MG63 (cell line): ENCODE measurements around the gene FKBP14. TPM values are rescaled to one million over a fixed set of nuclear protein-coding genes. Genes with fewer than 3 reads are reported as not detected.
A peak's percentile ranks its signal among the peaks of the same experiment; 100 is the strongest.

Experiments used
- DNase-seq: peaks from one replicate; pipeline ENCODE4 v3.0.0-alpha.2; 2020
- H3K27me3 ChIP-seq: fragments of 250-450 bp; sonication (Bioruptor Pico); 2 replicates; pipeline ENCODE4 v1.5.1; 2020; ENCODE audit warnings: mild to moderate bottlenecking, moderate library complexity
- H3K36me3 ChIP-seq: fragments of 250-450 bp; sonication (Bioruptor Pico); 2 replicates; pipeline ENCODE4 v1.5.1; 2020; ENCODE audit warnings: mild to moderate bottlenecking, moderate library complexity
- H3K4me3 ChIP-seq: fragments of 250-450 bp; sonication (Bioruptor Pico); 2 replicates; pipeline ENCODE4 v1.5.1; 2020; ENCODE audit warnings: mild to moderate bottlenecking, moderate library complexity
- H3K9me3 ChIP-seq: fragments of 250-450 bp; sonication (Bioruptor Pico); 2 replicates; pipeline ENCODE4 v1.5.1; 2020; ENCODE audit warnings: mild to moderate bottlenecking, moderate library complexity
- total RNA-seq: library from RNA; depleted of rRNA; stranded (reverse); fragments of >200 nt; shearing (Covaris generic); gene quantifications from 2 replicates; pipeline ENCODE4 v1.2.3, GENCODE V29; 2014; ENCODE audit warnings: low replicate concordance

Gene FKBP14
- total RNA-seq, 1 experiment from 2014 or later = 8.1 TPM

- DNase-seq = no peak
- no peaks in the 10 kb centered on the region for H3K27me3 ChIP-seq
These were observed 15.2 kb upstream of the FKBP14 start for GRCh38 chr7:30041526-30042269.

GRCh38 chr7:30040938-30041337, 14.4 kb upstream of the FKBP14 start:
- H3K36me3 ChIP-seq = no peaks in the 10 kb centered on the region
- no peak overlapping the region for H3K4me3 ChIP-seq
- no peaks in the 10 kb centered on the region for H3K27me3 ChIP-seq
- H3K9me3 ChIP-seq = no peaks in the 10 kb centered on the region
- DNase-seq = no peak

More at GRCh38 chr7:30041526-30042269, 15.2 kb upstream of the FKBP14 start:
- no peaks in the 10 kb centered on the region for H3K9me3 ChIP-seq
- no peak overlapping the region for H3K4me3 ChIP-seq
- H3K36me3 ChIP-seq = no peaks in the 10 kb centered on the region

- no peaks in the 10 kb centered on the region for H3K36me3 ChIP-seq
- H3K4me3 ChIP-seq = no peak overlapping the region
- no peaks in the 10 kb centered on the region for H3K9me3 ChIP-seq
- DNase-seq = no peak
- no peaks in the 10 kb centered on the region for H3K27me3 ChIP-seq
These were observed 11.9 kb upstream of the FKBP14 start for GRCh38 chr7:30038196-30038980.

GRCh38 chr7:30036220-30036619, 9.7 kb upstream of the FKBP14 start:
- Histone ChIP-seq H3K9me3 (no peaks in the 10 kb centered on the region), H3K36me3 (no peaks in the 10 kb centered on the region), H3K27me3 (no peaks in the 10 kb centered on the region), H3K4me3 (no peak overlapping the region)
- no peak for DNase-seq

GRCh38 chr7:30034501-30034900, 8.0 kb upstream of the FKBP14 start:
- H3K27me3 ChIP-seq = no peaks in the 10 kb centered on the region

GRCh38 chr7:30032310-30033125, 6.0 kb upstream of the FKBP14 start:
- DNase-seq = no peak
- no peaks in the 10 kb centered on the region for H3K27me3 ChIP-seq
- H3K36me3 ChIP-seq = no peaks in the 10 kb centered on the region
- no peak overlapping the region for H3K4me3 ChIP-seq
- H3K9me3 ChIP-seq = no peaks in the 10 kb centered on the region

More at GRCh38 chr7:30034501-30034900, 8.0 kb upstream of the FKBP14 start:
- no peaks in the 10 kb centered on the region for H3K9me3 ChIP-seq
- no peak for DNase-seq
- no peaks in the 10 kb centered on the region for H3K36me3 ChIP-seq
- H3K4me3 ChIP-seq = no peak overlapping the region

- Histone ChIP-seq H3K4me3 (peak overlapping the region; percentile 60), H3K9me3 (no peaks in the 10 kb centered on the region), H3K27me3 (no peaks in the 10 kb centered on the region), H3K36me3 (no peaks in the 10 kb centered on the region)
- no peak for DNase-seq
These were observed 3.2 kb upstream of the FKBP14 start for GRCh38 chr7:30029696-30030095.

- DNase-seq = peak; percentile 56
- Histone ChIP-seq H3K36me3 (no peaks in the 10 kb centered on the region), H3K27me3 (no peaks in the 10 kb centered on the region), H3K9me3 (no peaks in the 10 kb centered on the region), H3K4me3 (peak overlapping the region; percentile 60)
These were observed 2.5 kb upstream of the FKBP14 start for GRCh38 chr7:30028749-30029635.

GRCh38 chr7:30028216-30028748, 1.8 kb upstream of the FKBP14 start, which contains the start of gene PLEKHA8:
TSS of gene PLEKHA8 (plus strand) at chr7:30028412. CDS start at chr7:30028763, 351 bp downstream.
- H3K36me3 ChIP-seq = no peaks in the 10 kb centered on the region
- H3K9me3 ChIP-seq = no peaks in the 10 kb centered on the region
- H3K27me3 ChIP-seq = no peaks in the 10 kb centered on the region
- peak within 1 kb of the TSS; percentile 60 for H3K4me3 ChIP-seq
- DNase-seq = peak; percentile 79

- no peaks in the 10 kb centered on the region for H3K9me3 ChIP-seq
- H3K27me3 ChIP-seq = no peaks in the 10 kb centered on the region
- peak overlapping the region; percentile 60 for H3K4me3 ChIP-seq
- H3K36me3 ChIP-seq = no peaks in the 10 kb centered on the region; the same call in 1 of the 2 replicates
- DNase-seq = no peak
These were observed 1.3 kb upstream of the FKBP14 start for GRCh38 chr7:30027740-30028215.

- Histone ChIP-seq H3K4me3 (peak overlapping the region; percentile 60), H3K9me3 (no peaks in the 10 kb centered on the region), H3K36me3 (no peaks in the 10 kb centered on the region; the same call in 1 of the 2 replicates), H3K27me3 (no peaks in the 10 kb centered on the region)
- DNase-seq = peak; percentile 7
These were observed 559 bp upstream of the FKBP14 start for GRCh38 chr7:30027065-30027456.

- Histone ChIP-seq H3K36me3 (no peaks in the 10 kb centered on the region; the same call in 1 of the 2 replicates), H3K9me3 (no peaks in the 10 kb centered on the region), H3K27me3 (no peaks in the 10 kb centered on the region), H3K4me3 (no peak overlapping the region)
- no peak for DNase-seq
These were observed 3.0 kb downstream of the FKBP14 start for GRCh38 chr7:30023524-30023923.

- no peaks in the 10 kb centered on the region for H3K9me3 ChIP-seq
- no peak for DNase-seq
- H3K27me3 ChIP-seq = no peaks in the 10 kb centered on the region
- H3K36me3 ChIP-seq = peaks cover 4% of the 10 kb centered on the region
- no peak overlapping the region for H3K4me3 ChIP-seq
These were observed 3.5 kb downstream of the FKBP14 start for GRCh38 chr7:30022991-30023390.

- no peak for DNase-seq
- Histone ChIP-seq H3K27me3 (no peaks in the 10 kb centered on the region), H3K9me3 (no peaks in the 10 kb centered on the region), H3K36me3 (peaks cover 4% of the 10 kb centered on the region), H3K4me3 (no peak overlapping the region)
These were observed 6.0 kb downstream of the FKBP14 start for GRCh38 chr7:30020535-30020934.

- DNase-seq = no peak
- no peaks in the 10 kb centered on the region for H3K9me3 ChIP-seq
- peaks cover 4% of the 10 kb centered on the region for H3K36me3 ChIP-seq
- no peak overlapping the region for H3K4me3 ChIP-seq
- no peaks in the 10 kb centered on the region for H3K27me3 ChIP-seq
These were observed 6.5 kb downstream of the FKBP14 start for GRCh38 chr7:30019960-30020359.

- no peaks in the 10 kb centered on the region for H3K27me3 ChIP-seq
- H3K4me3 ChIP-seq = no peak overlapping the region
- peaks cover 4% of the 10 kb centered on the region for H3K36me3 ChIP-seq
- DNase-seq = no peak
- H3K9me3 ChIP-seq = no peaks in the 10 kb centered on the region
These were observed 7.1 kb downstream of the FKBP14 start for GRCh38 chr7:30019387-30019786.
